Esophagus muscularis mucosa (tissue), 4 donors: ENCODE measurements around the gene HPF1. TPM values are rescaled to one million over a fixed set of nuclear protein-coding genes. Genes with fewer than 3 reads are reported as not detected.

Source experiments
- DNase-seq: peaks from one replicate; pipeline ENCODE4 v3.0.0-alpha.2; 2017; ENCODE audit errors: extremely low spot score
- H3K27ac ChIP-seq, 4 donors: fragments of 200-600 bp; sonication (generic); replicated peaks in 1 of 4; 1 replicate in 3 of 4; 2 replicates in 1 of 4; pipeline ENCODE4 v1.5.1; 2016 to 2019; ENCODE audit warnings: mild to moderate bottlenecking in 1 of 4
- H3K27me3 ChIP-seq, 4 donors: fragments of 200-600 bp; sonication (generic); one replicate each; pipeline versions ENCODE4 v1.5.1 to v1.6.0; 2016 to 2019
- H3K36me3 ChIP-seq, 4 donors: fragments of 200-600 bp; sonication (generic); one replicate each; pipeline ENCODE4 v1.5.1; 2016 to 2019
- H3K4me1 ChIP-seq, 4 donors: fragments of 200-600 bp; sonication (generic); one replicate each; pipeline ENCODE4 v1.5.1; 2016 to 2019
- H3K4me3 ChIP-seq, 4 donors: fragments of 200-600 bp; sonication (generic); 1 replicate in 2 of 4; 2 replicates in 2 of 4; pipeline ENCODE4 v1.5.1; 2016 to 2019; ENCODE audit warnings: mild to moderate bottlenecking in 4 of 4, moderate library complexity in 1 of 4
- H3K9me3 ChIP-seq, 4 donors: fragments of 200-600 bp; sonication (generic); 1 replicate in 3 of 4; 2 replicates in 1 of 4; pipeline ENCODE4 v1.5.1; 2016 to 2019
- EP300 ChIP-seq: sonication (generic); formaldehyde crosslinking; IDR thresholded peaks from one replicate; pipeline ENCODE4 v1.6.1; 2017; ENCODE audit warnings: antibody characterized with exemption
- POLR2A ChIP-seq: fragments of 450-650 bp; IDR thresholded peaks from one replicate; pipeline ENCODE4 v1.6.1; 2017; ENCODE audit warnings: antibody characterized with exemption, moderate library complexity, mild to moderate bottlenecking, low read depth
- POLR2AphosphoS5 ChIP-seq, 2 donors: sonication (generic); formaldehyde crosslinking; IDR thresholded peaks; one replicate each; pipeline ENCODE4 v1.6.1; 2017; ENCODE audit warnings: antibody characterized with exemption in 2 of 2
- WGBS: methylation state at CpG from one replicate; pipeline ENCODE4 v1.1.5; 2018; 5-methylcytosine and 5-hydroxymethylcytosine counted together
- intact Hi-C: fragments of 100-400 bp; cut with DNase I; formaldehyde crosslinking; loops from one replicate; pipeline ENCODE4 v1.15.1; 2023
- total RNA-seq, 4 donors: library from RNA; depleted of rRNA; stranded (reverse); fragments of >200 nt; gene quantifications; one replicate each; pipeline versions ENCODE4 v1.1.0 to v1.2.1, GENCODE V29; 2016
- TF ChIP-seq, protein P1 (sequence below), 3 experiments: fragments of 200-600 bp in 2 of 3; fragments of 450-650 bp in 1 of 3; sonication (generic) in 2 of 3; IDR thresholded peaks; one replicate each; pipeline ENCODE4 v1.5.1; 2017 to 2019; ENCODE audit warnings: antibody characterized with exemption in 3 of 3, mild to moderate bottlenecking in 2 of 3, moderate library complexity in 1 of 3

Gene HPF1
- total RNA-seq, 4 donors from 2014 or later, result 15.2 to 33.1 (median 17.7) TPM

DNA sequence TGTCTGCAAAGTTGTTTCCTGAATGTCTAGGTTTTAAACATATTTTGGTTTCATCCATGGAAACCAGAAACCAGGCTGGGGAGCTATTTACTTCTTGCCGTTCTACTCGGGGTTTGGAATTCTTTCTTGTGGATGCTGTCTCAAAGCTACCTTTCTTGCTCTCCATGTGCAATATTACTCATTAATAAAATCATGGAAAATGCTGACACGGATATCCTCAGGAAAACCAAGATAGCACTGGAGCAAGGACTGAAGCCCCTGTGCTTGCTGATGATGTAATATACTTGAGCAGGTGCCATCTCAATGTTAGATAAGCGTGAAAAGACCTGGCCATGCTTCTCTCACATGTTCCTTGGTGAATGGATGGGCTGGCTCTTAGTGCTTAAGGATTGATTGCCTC, 41.5 kb upstream of the HPF1 start:
- Histone ChIP-seq H3K27me3 (peaks cover 0 to 32% (median 0%) of the 10 kb centered on the region in 4 donors), H3K4me3 (no peak overlapping the region), H3K27ac (no peak overlapping the region), H3K4me1 (no peaks in the 10 kb centered on the region), H3K9me3 (no peaks in the 10 kb centered on the region), H3K36me3 (no peaks in the 10 kb centered on the region)
- DNase-seq, result no peak
- TF ChIP-seq POLR2AphosphoS5 (IDR thresholded peaks at IDR 0.05), result no peak
- TF ChIP-seq, protein P1, sequence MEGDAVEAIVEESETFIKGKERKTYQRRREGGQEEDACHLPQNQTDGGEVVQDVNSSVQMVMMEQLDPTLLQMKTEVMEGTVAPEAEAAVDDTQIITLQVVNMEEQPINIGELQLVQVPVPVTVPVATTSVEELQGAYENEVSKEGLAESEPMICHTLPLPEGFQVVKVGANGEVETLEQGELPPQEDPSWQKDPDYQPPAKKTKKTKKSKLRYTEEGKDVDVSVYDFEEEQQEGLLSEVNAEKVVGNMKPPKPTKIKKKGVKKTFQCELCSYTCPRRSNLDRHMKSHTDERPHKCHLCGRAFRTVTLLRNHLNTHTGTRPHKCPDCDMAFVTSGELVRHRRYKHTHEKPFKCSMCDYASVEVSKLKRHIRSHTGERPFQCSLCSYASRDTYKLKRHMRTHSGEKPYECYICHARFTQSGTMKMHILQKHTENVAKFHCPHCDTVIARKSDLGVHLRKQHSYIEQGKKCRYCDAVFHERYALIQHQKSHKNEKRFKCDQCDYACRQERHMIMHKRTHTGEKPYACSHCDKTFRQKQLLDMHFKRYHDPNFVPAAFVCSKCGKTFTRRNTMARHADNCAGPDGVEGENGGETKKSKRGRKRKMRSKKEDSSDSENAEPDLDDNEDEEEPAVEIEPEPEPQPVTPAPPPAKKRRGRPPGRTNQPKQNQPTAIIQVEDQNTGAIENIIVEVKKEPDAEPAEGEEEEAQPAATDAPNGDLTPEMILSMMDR (IDR thresholded peaks at IDR 0.05), result no peak
- no peak for TF ChIP-seq EP300
- no peak for TF ChIP-seq POLR2A
- WGBS, result 89% methylated on average over 4 of the region's 4 CpGs
- intact Hi-C loops, result no loop called here

DNA sequence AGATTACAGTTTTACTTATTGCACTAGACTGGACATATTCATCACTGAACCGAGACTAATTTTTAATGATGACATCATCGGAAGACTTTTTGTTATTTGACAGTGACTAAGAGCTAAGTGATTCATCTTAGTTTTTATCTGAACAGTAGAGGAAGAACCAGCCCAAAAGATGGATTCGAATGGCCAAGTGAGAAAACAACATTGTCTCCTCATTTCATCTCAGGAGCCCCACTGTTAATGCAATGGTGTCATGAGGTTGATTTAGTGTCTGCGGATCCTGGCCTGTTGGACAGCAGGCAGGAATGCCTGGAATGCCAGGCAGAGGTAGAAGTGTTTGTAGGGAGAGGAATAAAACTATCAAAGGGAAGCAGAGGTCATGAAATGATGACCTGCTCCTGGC, 37.8 kb upstream of the HPF1 start:
- Histone ChIP-seq H3K9me3 (no peaks in the 10 kb centered on the region), H3K4me1 (peaks cover 9 to 12% (median 10%) of the 10 kb centered on the region in 4 donors), H3K4me3 (no peak overlapping the region), H3K36me3 (no peaks in the 10 kb centered on the region), H3K27ac (no peak overlapping the region), H3K27me3 (peaks cover 0 to 41% (median under 1%) of the 10 kb centered on the region in 4 donors)
- no peak for DNase-seq
- WGBS, result 29% methylated on average over 4 of the region's 4 CpGs
- intact Hi-C loops, result no loop called here
- TF ChIP-seq POLR2AphosphoS5 (IDR thresholded peaks at IDR 0.05) (no peak), EP300 (no peak), POLR2A (no peak)
- TF ChIP-seq, protein P1 (IDR thresholded peaks at IDR 0.05), result no peak

DNA sequence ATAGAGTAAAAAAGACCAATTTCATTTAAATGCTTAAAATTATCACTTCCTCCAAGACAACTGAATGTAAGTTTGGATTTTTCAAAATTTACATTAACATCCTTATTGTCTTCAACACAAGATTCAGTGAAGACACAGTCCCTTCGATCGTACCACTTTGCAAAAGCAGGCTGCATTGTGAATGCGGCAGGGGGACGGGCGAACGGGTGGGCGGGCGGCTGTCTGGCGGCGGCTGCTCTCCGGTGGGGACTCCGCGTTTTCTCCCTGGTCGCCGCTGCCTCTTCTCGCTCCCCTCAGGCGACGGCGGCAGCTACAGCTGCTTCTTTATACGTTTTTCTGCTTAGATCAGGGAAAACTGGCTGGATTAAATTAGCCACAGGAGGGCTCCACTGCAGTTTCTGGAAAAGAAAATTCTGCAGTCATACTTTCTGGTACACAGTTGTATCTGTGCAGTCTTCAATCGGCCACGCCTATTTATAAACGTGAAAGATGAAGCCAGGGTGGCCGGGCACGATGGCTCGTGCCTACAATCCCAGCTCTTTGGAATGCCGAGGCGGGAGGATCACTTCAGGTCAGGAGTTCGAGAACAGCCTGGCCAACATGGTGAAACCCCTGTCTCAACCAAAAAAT, 33.9 kb upstream of the HPF1 start:
- 11% methylated on average over 17 of the region's 29 CpGs for WGBS
- peak overlapping the region; percentile 30 to 51 (median 36) for H3K4me3 ChIP-seq
- no peak for TF ChIP-seq EP300
- TF ChIP-seq, protein P1 (IDR thresholded peaks at IDR 0.05), result peak; percentile 34 to 66 (median 44)
- intact Hi-C loops, result no loop called here
- H3K9me3 ChIP-seq, result no peaks in the 10 kb centered on the region
- no peaks in the 10 kb centered on the region for H3K36me3 ChIP-seq
- no peak overlapping the region for H3K27ac ChIP-seq
- peaks cover 0 to 58% (median 3%) of the 10 kb centered on the region in 4 donors for H3K27me3 ChIP-seq
- DNase-seq, result no peak
- peaks cover 9 to 12% (median 10%) of the 10 kb centered on the region in 4 donors for H3K4me1 ChIP-seq

DNA sequence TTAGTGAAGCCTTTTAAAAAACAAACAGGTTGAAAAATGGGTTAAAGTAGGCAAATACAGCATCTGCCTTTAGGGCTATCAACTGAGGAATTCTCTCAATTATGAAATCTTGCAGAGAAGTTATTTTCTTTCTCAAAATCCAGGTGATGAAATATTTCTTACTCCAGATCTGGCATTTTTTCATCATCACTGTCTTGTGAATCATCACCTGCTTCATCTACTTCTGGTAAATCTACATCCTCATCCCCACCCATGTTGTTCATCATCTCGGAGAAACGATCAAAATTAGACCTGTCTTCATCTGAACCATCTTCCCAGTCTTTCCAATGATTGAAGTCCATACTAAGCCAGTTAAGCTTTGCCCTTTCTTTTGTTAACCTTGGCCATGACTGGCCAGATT, 33.3 kb upstream of the HPF1 start:
- DNase-seq, result no peak
- Histone ChIP-seq H3K27me3 (peaks cover 0 to 62% (median 3%) of the 10 kb centered on the region in 4 donors), H3K27ac (no peak overlapping the region), H3K4me3 (peak overlapping the region in 1 of 4 donors; percentile 30), H3K36me3 (no peaks in the 10 kb centered on the region), H3K4me1 (peaks cover 9 to 12% (median 10%) of the 10 kb centered on the region in 4 donors), H3K9me3 (no peaks in the 10 kb centered on the region)
- WGBS, result 63% methylated on average over 2 of the region's 2 CpGs
- intact Hi-C loops, result no loop called here
- TF ChIP-seq, protein P1 (IDR thresholded peaks at IDR 0.05), result no peak
- TF ChIP-seq EP300 (no peak), POLR2A (no peak), POLR2AphosphoS5 (IDR thresholded peaks at IDR 0.05) (no peak)
